GM19452 (cell line): ENCODE results near the gene MRPS15.
"Not testable (repeated sequence)": the region's sequence is repeated elsewhere in the genome, so short reads cannot be mapped to it uniquely, and the experiment has no call there.

Experiments used
- ATAC-seq: cut with Tn5 transposase; IDR thresholded peaks from one replicate; pipeline ENCODE4 v1.9.1; 2021; ENCODE audit not compliant: unreplicated experiment

MRPS15 gene

GRCh38 chr1:36463803-36464604, at the start of gene MRPS15:
MRPS15 (minus strand) TSS chr1:36464384; CDS start chr1:36464275, 109 bp downstream.
- ATAC-seq = peak; percentile 94

GRCh38 chr1:36512842-36513241, 48.7 kb upstream of the MRPS15 start:
- ATAC-seq = no peak

GRCh38 chr1:36511804-36512798, 47.9 kb upstream of the MRPS15 start:
- ATAC-seq = no peak

GRCh38 chr1:36511220-36511619, 47.0 kb upstream of the MRPS15 start:
- not testable (repeated sequence) for ATAC-seq

- no peak for ATAC-seq
Observed at GRCh38 chr1:36510418-36510817, 46.2 kb upstream of the MRPS15 start.

GRCh38 chr1:36508257-36508656, 44.1 kb upstream of the MRPS15 start:
- ATAC-seq = no peak

- no peak for ATAC-seq
Observed at GRCh38 chr1:36506276-36506920, 42.2 kb upstream of the MRPS15 start.

GRCh38 chr1:36503733-36504132, 39.5 kb upstream of the MRPS15 start:
- ATAC-seq = no peak

GRCh38 chr1:36503159-36503558, 39.0 kb upstream of the MRPS15 start:
- ATAC-seq = no peak

GRCh38 chr1:36502616-36503015, 38.4 kb upstream of the MRPS15 start:
- ATAC-seq = no peak

- not testable (repeated sequence) for ATAC-seq
Observed at GRCh38 chr1:36501911-36502310, 37.7 kb upstream of the MRPS15 start.

GRCh38 chr1:36497207-36497606, 33.0 kb upstream of the MRPS15 start:
- no peak for ATAC-seq

GRCh38 chr1:36494971-36495370, 30.8 kb upstream of the MRPS15 start:
- no peak for ATAC-seq

GRCh38 chr1:36493524-36493923, 29.3 kb upstream of the MRPS15 start:
- ATAC-seq = no peak

- no peak for ATAC-seq
Observed at GRCh38 chr1:36492491-36492890, 28.3 kb upstream of the MRPS15 start.

- not testable (repeated sequence) for ATAC-seq
Observed at GRCh38 chr1:36489258-36490051, 25.3 kb upstream of the MRPS15 start.

- no peak for ATAC-seq
Observed at GRCh38 chr1:36487906-36488305, 23.7 kb upstream of the MRPS15 start.

- not testable (repeated sequence) for ATAC-seq
Observed at GRCh38 chr1:36487336-36487725, 23.1 kb upstream of the MRPS15 start.

- ATAC-seq = no peak
Observed at GRCh38 chr1:36486439-36487335, 22.5 kb upstream of the MRPS15 start.
